MG63 (cell line): ENCODE results near the gene ST6GALNAC2. TPM values are rescaled to one million over a fixed set of nuclear protein-coding genes. Genes with fewer than 3 reads are reported as not detected.
"Not testable (repeated sequence)": the region's sequence is repeated elsewhere in the genome, so short reads cannot be mapped to it uniquely, and the experiment has no call there.

Source experiments
- DNase-seq: peaks from one replicate; pipeline ENCODE4 v3.0.0-alpha.2; 2020
- H3K27me3 ChIP-seq: fragments of 250-450 bp; sonication (Bioruptor Pico); 2 replicates; pipeline ENCODE4 v1.5.1; 2020; ENCODE audit warnings: mild to moderate bottlenecking, moderate library complexity
- H3K36me3 ChIP-seq: fragments of 250-450 bp; sonication (Bioruptor Pico); 2 replicates; pipeline ENCODE4 v1.5.1; 2020; ENCODE audit warnings: mild to moderate bottlenecking, moderate library complexity
- H3K4me3 ChIP-seq: fragments of 250-450 bp; sonication (Bioruptor Pico); 2 replicates; pipeline ENCODE4 v1.5.1; 2020; ENCODE audit warnings: mild to moderate bottlenecking, moderate library complexity
- H3K9me3 ChIP-seq: fragments of 250-450 bp; sonication (Bioruptor Pico); 2 replicates; pipeline ENCODE4 v1.5.1; 2020; ENCODE audit warnings: mild to moderate bottlenecking, moderate library complexity
- total RNA-seq: library from RNA; depleted of rRNA; stranded (reverse); fragments of >200 nt; shearing (Covaris generic); gene quantifications from 2 replicates; pipeline ENCODE4 v1.2.3, GENCODE V29; 2014; ENCODE audit warnings: low replicate concordance

Gene ST6GALNAC2
- total RNA-seq, 1 experiment from 2014 or later, result 0.30 TPM

DNA sequence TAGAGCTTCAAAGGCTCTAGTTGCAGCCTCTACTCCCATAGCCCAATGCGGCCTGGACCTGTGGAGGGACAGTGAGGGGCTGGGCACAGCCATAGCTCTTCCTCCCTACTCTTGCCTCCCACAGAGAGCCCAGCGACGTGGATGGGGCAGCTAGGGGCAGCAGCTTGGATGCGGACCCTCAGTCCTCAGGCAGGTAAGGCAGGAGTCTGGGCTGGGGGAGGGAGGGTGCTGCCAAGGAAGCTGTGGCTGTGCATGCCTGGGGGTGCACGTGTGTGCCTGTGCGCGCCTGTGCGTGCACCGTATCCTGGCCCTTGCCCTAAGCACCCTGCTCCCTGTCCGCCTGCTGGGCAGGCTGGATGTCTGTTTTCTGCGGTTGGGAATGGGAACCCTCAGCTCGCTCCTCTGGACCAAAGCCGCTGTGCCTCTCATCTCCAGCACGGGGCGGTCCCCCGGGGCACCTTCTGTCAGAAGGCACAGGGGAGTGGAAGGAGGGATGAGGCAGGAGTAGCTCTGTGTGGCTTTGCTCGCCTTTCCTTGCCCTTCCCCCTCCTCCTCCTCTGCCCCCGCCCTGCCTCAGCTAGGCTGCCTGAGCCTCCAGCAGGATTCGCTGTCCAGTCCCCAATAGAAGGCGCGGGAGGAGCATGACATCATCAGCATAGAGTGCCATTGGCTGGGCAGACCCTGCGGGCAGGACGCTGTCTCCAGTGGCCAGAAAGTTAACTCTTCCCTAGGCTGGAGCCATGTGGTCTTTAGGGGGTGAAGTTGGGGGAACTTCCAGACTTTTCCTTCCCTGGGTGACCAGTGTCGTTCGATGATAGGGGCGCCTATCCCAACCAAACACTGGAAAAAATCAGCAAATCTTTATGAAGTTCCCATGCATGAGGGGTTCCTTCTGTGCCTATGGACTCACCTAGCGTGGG is 45.0 kb downstream of the ST6GALNAC2 start:
- no peaks in the 10 kb centered on the region for H3K27me3 ChIP-seq
- H3K4me3 ChIP-seq, result peak overlapping the region; percentile 26
- H3K36me3 ChIP-seq, result peaks cover 6% of the 10 kb centered on the region; the same call in 1 of the 2 replicates
- H3K9me3 ChIP-seq, result no peaks in the 10 kb centered on the region
- DNase-seq, result peak; percentile 98

DNA sequence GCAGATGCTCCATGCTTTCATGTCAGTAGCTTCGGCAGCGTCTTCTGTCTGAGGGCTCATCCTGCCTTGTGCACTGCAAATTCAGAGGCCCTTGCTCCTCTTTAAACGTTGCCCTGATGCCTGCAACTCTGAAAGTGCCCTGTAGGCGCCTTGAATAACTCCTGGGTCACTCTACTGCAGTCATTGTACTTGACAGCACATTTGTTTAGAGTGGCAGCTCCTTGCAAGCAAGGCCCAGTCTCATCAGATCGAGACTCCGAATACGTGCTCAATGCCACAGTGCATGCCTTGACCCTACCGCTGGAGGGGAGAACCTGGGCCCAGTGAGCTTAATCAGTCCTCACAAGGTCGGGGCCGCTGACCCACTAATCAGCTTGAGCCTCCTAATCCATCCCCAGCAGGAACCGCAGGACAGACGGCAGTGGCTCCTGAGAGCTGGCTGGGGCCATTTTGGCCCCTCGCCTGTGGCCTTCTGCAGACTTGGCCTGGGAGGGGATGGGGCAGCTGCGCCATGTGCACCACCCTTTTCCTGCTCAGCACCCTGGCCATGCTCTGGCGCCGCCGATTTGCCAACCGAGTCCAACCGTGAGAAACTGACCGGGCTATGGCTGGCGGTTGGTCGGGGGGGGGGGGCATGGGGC is 45.9 kb downstream of the ST6GALNAC2 start, which contains the start of gene PRCD:
TSS of gene PRCD (plus strand) at position 414 of the 641 bp plus-strand sequence. CDS start at position 512, 98 bp downstream.
- Histone ChIP-seq H3K27me3 (no peaks in the 10 kb centered on the region), H3K9me3 (no peaks in the 10 kb centered on the region), H3K4me3 (peak within 1 kb of the TSS; percentile 26), H3K36me3 (peaks cover 3% of the 10 kb centered on the region; the same call in 1 of the 2 replicates)
- no peak for DNase-seq

DNA sequence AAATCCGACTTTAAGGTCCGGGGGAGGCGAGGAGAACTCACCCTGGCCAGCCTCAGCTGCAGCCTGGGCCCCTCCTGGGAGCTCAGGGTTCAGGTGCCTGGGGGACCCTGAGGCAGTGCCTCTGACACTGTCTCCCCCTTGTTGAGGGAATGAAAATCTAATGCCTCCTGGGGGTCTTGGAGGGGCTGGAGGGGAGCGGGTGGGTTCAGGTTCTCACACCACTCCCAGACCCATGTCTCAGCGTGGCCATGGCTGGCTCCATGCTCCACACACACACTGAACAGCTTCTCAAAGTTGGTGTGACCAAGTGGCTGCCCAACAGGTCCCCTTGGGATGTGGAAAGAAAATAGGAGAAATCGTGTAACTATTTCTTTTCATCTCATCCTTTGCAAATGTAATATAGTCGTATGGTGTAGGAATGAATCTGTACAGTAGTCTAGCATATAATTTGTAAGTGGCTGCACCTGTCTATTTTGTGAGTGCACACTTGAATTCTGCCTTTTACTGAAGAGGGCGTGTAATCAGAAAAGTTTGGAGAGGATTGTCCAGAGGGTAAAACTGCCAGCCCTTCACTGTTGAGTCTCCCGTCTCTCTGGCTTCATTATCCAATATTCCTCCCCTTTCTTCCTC is 46.6 kb downstream of the ST6GALNAC2 start:
- Histone ChIP-seq H3K27me3 (no peaks in the 10 kb centered on the region), H3K36me3 (peaks cover 6% of the 10 kb centered on the region; the same call in 1 of the 2 replicates), H3K4me3 (no peak overlapping the region), H3K9me3 (no peaks in the 10 kb centered on the region)
- no peak for DNase-seq

DNA sequence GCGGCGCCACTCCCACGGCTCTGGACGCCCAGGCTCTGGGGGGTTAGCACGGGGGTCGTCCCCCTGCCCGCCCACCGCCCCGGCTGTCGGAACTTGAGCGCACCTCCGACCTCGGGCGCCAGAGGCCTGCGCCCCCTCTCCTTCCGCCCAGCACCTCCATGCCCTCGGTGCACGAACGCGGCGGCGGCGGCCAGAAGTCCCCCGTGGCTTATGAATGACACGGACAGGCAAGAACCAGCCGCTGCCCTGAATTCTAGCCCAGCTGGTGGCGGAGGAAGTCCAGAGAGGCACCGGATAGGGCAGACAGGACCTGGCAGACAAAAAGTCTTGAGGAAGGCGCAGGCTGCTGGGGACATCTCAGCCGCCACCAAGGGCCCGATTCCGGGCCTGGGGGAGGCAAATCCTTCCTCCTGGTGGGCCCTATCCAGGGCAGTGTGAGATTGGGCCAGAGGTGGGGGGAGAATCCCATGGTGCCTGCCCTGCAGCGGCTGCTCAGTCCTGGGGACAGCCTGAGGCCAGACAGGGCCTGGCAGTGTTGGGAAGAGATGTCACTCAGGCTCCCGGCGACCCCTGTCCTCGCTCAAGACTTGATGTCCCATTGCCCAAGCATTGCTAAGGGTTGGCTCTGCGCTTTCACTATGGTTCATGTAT is 47.3 kb downstream of the ST6GALNAC2 start:
- Histone ChIP-seq H3K9me3 (no peaks in the 10 kb centered on the region), H3K27me3 (no peaks in the 10 kb centered on the region), H3K4me3 (peak overlapping the region; percentile 37), H3K36me3 (peaks cover 6% of the 10 kb centered on the region; the same call in 1 of the 2 replicates)
- no peak for DNase-seq

DNA sequence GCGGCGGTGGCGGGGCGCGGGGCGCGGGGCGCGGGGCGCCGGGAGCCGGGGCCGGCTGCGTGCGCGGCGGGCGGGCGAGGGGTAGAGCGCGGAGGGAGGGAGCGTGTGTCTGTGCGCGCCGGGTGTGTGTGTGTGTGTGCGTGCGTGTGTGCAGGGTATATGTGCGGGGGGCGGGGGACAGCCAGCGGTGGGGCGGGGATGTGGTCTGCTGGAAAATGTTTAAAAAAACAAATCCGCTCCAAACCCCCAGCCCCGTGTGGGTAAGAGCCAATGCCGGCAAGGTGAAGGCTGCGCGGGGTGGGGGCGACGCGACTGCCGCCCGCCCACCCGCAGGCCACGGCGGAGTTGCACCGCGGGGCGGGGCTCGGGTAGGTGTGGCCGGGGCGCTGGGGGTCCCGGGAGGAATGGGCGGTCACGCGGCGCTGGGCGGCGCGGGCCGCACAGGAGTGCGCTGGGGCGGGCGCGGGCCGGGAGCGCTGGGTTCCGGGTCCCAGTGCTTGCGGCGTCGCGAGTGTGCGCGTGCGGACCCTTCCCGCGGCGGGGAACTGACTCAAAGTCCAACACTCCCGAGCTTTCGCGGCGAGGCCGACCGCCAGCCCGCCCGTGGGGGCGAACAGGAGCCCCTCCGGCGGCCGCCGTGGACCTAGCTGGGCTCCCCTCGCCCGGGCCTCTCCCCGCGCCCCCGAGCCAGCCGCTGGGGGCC is 47.9 kb downstream of the ST6GALNAC2 start, which contains the start of gene CYGB:
TSS of gene CYGB (minus strand) at position 132 of the 703 bp plus-strand sequence. CDS start 167 bp downstream, outside the sequence.
- DNase-seq, result peak; percentile 68
- Histone ChIP-seq H3K36me3 (peaks cover 10% of the 10 kb centered on the region; the same call in 1 of the 2 replicates), H3K4me3 (peak within 1 kb of the TSS; percentile 37), H3K9me3 (no peaks in the 10 kb centered on the region), H3K27me3 (no peaks in the 10 kb centered on the region)

DNA sequence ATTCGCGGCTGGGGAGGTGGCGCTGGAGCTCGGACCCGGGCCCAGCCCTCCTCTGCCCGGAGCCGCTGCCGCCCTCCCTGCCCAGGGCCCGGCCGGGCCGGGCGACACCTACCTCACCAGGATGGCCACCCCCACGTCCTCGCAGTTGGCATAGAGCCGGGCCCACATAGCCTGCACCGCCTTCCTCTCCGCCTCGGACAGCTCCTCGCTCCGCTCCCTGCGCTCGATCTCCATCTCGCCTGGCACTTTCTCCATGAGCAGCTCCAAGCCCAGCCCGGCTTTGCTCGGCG is 48.4 kb downstream of the ST6GALNAC2 start:
- peak; percentile 43 for DNase-seq
- Histone ChIP-seq H3K9me3 (no peaks in the 10 kb centered on the region), H3K36me3 (peaks cover 10% of the 10 kb centered on the region; the same call in 1 of the 2 replicates), H3K4me3 (peak overlapping the region; percentile 37), H3K27me3 (no peaks in the 10 kb centered on the region)

DNA sequence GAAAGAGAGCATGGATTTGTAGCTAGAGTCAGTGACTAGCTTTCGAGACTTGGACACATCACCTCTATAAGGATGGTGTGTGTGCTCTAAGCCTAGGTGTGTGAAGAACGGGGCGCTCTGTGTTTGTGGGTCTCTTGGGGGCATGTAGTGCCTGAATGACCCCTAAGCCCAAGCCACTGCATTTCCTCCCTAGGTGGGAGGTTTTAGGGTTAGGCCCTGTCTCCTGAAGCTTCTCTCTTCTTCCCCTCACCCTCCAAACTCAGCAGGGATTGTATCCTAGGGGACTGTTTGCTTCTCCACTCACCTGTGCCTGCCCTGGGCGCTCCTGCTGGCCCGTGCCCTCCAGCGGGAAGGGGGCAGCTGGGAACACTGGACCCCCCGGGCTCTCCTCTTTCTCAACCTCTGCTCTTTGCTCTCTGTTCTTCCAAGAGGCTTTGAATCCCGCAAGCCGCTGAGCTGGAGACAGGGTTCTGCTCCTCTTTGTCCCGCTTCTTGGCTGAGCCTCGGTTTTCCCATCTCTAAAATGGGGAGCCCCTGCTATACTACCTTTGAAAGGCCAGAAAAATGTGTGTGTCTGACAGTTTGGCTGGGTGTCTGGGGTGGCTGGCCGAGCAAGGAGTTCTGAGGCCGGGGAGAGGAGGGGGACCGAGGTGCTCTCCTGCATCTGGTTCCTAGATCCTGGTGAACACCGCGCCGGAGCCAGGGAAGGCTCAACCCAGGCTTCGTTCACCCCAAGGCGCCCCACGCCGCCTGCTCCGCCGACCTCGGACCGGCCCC is 49.0 kb downstream of the ST6GALNAC2 start:
- Histone ChIP-seq H3K36me3 (peaks cover 13% of the 10 kb centered on the region; the same call in 1 of the 2 replicates), H3K9me3 (no peaks in the 10 kb centered on the region), H3K27me3 (no peaks in the 10 kb centered on the region), H3K4me3 (peak overlapping the region; percentile 37)
- DNase-seq, result no peak

DNA sequence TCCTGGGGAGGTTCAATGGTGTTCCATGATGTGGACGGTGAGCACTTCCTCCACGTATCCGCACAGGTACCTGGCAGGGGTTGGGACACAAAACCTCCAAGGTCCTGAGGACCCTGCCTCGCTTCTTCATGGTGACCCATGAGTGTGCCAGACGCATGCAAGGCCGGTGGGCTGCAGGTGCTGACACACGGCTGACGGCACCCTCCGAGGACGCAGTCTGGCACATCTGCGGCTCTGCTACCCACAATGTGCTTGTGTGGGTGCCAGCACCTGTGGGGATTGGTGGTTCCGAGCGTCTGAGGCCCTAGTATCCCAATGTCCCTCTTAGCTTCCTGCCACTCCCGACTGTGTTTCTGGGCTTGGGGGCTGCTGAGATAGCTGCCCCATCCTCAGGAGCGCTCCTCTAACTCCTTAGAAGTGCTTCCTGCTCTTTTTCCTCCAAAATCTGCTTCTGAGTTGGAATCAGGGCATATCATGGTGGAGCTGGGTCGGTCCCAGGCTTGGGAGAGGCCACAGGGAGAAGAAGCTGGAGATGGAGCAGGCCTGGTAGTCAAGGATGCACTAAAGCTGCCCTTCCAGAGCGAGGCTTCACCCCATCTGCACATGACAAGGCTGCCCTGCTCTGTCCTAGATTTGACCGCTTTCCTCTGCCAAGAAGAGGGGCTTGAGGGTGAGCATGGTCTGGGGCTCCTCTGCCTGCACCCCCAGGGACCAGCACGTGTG is 49.7 kb downstream of the ST6GALNAC2 start:
- DNase-seq, result no peak
- Histone ChIP-seq H3K27me3 (no peaks in the 10 kb centered on the region), H3K9me3 (no peaks in the 10 kb centered on the region), H3K36me3 (peaks cover 18% of the 10 kb centered on the region; the same call in 1 of the 2 replicates), H3K4me3 (peak overlapping the region; percentile 37)

DNA sequence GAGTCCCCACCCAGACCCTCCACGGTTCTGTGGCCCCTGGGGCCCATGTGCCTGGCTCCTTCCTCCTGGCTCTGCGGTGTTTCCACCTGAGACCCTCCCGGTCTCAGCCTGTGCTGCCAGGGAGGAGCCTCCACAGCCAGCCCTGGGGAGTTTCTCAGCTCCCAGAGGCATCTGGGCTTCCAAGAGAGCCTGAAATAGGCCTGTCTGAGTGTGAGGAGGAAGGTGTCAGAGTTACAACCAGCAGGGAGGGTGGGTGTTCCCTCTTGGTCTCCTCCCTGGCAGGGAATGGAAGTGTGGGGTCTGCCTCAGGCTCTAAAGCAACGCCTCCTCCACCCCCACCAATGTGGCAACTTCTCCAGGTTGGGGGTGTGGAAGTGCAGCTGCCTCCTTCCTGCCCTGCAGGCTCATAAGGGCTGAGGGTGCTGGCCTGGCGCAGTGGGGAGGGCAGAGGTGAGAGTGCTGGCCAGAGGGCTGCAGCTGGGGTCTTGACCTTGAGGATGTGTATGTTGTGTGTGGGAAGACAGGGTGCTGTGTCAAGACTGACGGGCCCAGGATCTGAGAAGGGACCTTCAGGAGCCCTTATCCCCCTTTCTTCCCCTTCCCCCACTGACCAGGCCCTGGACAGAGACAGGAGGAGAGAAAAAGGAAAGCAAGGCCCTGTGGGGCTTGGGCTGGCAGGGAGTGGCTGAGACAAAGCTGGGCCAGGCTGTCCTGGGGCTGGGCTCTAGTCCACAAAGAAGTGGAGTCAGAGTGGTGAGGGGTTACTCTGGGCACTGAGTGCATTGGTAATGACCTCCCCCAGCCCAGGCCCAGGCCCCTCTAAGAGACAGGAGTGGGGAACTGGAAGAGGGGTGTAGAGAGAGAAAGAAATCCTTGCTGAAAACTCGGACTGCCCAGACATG is 50.6 kb downstream of the ST6GALNAC2 start:
- Histone ChIP-seq H3K36me3 (peaks cover 18% of the 10 kb centered on the region; the same call in 1 of the 2 replicates), H3K27me3 (no peaks in the 10 kb centered on the region), H3K4me3 (no peak overlapping the region), H3K9me3 (no peaks in the 10 kb centered on the region)
- DNase-seq, result no peak

DNA sequence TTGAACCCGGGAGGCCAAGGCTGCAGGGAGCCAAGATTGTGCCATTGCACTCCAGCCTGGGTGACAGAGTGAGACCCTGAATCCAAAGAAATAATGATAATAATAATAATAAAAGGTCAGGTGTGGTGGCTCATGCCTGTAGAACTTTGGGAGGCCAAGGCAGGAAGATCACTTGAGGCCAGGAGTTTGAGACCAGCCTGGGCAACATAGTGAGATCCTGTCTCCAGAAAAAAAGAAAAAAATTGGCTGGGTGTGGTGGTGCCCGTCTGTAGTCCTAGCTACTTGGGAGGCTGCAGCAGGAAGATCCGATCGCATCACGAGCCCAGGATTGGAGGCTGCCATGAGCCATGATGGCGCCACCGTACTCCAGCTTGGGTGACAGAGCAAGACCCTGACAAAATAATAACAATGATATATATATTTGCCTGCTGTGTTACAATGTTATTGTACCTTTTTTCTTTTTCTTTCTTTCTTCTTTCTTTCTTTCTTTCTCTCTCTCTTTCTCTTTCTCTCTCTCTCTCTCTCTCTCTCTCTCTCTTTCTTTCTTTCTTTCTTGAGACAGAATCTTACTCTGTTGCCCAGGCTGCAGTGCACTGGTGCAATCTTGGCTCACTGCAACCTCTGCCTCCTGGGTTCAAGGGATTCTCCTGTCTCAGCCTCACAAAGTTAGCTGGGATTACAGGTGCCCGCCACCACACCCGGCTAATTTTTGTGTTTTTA is 51.9 kb downstream of the ST6GALNAC2 start:
- H3K9me3 ChIP-seq, DNase-seq, H3K4me3 ChIP-seq, H3K27me3 ChIP-seq: not testable (repeated sequence)
- H3K36me3 ChIP-seq, result peaks cover 18% of the 10 kb centered on the region; the same call in 1 of the 2 replicates

DNA sequence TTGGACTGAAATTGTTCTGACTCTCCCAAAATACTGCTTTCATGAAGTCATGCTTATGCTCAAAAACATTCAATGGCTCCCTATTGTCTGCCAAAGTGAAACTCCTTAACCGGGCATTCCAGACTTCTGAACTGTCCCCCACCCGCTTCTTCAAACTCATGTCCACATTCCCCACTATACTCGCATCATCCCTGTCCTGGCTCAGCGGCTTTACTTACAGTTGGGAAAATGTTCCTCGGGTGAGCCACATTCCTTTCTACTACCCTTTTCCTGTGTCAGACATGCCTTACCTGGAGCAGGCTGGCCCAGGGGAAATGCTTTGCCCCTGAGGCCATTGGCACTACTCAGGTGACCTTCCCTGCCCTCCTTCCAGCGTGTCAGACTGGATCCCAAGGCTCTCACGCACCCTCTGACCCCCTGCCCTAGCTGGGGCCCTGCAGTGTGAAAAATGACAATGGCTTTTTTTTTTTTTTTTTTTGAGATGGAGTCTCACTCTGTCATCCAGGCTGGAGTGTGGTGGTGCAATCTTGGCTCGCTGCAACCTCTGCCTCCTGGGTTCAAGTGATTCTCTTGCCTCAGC is 53.5 kb downstream of the ST6GALNAC2 start:
- no peak for DNase-seq
- Histone ChIP-seq H3K27me3 (no peaks in the 10 kb centered on the region), H3K36me3 (peaks cover 20% of the 10 kb centered on the region; the same call in 1 of the 2 replicates), H3K9me3 (no peaks in the 10 kb centered on the region), H3K4me3 (no peak overlapping the region)

DNA sequence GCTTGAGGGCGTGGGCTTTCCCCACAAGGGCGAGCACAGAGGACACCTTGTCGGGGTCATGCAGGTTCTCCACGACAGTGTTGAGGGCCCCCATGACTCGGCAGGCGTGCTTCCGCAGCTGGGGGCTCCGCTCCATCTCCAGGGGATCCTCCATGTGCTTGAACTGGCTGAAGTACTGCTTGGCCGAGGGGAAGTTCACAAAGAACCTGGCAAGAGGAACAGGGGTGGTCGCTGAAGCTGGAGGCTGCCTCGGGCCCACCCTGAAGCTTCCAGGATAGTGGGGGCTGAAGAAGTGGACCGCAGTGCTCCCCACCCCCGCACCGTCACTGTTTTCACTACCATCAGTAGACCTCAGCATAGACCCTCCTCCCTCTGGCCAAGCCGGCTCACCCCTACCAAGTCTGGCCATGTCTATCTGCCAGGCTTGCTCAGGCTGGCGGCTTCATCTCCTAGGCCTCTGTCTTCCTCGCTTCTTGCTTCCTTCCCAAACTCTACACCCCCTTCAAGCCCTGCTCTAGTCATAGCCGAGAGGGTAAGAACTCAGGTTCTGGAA is 54.1 kb downstream of the ST6GALNAC2 start:
- DNase-seq, result no peak
- peaks cover 20% of the 10 kb centered on the region; the same call in 1 of the 2 replicates for H3K36me3 ChIP-seq
- no peaks in the 10 kb centered on the region for H3K27me3 ChIP-seq
- no peak overlapping the region for H3K4me3 ChIP-seq
- no peaks in the 10 kb centered on the region for H3K9me3 ChIP-seq
